Breast epithelium (tissue), 3 donors: ENCODE results near the gene NEUROD6.

ENCODE experiments used
- CTCF ChIP-seq, 3 donors: fragments of 450-650 bp; IDR thresholded peaks; one replicate each; pipeline ENCODE4 v1.5.1; 2016 to 2017; ENCODE audit warnings: antibody characterized with exemption in 3 of 3, mild to moderate bottlenecking in 3 of 3, moderate library complexity in 3 of 3
- POLR2A ChIP-seq: fragments of 450-650 bp; IDR thresholded peaks from one replicate; pipeline ENCODE4 v1.6.1; 2016; ENCODE audit warnings: antibody characterized with exemption, mild to moderate bottlenecking, moderate library complexity
- POLR2AphosphoS5 ChIP-seq, 3 donors: sonication (generic); formaldehyde crosslinking; IDR thresholded peaks; one replicate each; pipeline ENCODE4 v1.6.1; 2017; ENCODE audit warnings: antibody characterized with exemption in 3 of 3

GRCh38 chr7:31312889-31313288 is 27.6 kb downstream of the NEUROD6 start:
- TF ChIP-seq CTCF (IDR thresholded peaks at IDR 0.05) (no peak), POLR2AphosphoS5 (IDR thresholded peaks at IDR 0.05) (no peak), POLR2A (no peak)
